ENCODE results near the gene KRTAP22-2.

KRTAP22-2 gene

DNA sequence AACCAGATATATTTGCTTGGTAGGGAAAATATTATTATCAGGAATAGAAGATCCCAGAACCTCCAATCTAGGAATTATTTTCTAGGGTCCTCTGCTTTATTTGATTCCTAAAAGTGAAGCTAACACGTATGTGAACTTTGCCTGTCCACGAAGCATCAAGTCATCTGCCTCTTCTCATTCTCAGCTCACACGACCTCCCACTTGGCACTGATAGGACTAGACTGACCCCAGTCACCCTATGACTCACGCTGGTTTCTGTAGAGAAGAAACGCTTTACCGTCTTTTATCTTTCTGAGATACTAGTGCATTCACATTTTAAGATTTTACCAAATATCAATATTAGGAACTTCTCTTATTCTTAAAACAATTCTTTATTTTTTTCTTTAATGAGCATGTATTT is 27.1 kb downstream of the KRTAP22-2 start:
- DNase-seq (ENCODE audit: low spot score) = no peak

DNA sequence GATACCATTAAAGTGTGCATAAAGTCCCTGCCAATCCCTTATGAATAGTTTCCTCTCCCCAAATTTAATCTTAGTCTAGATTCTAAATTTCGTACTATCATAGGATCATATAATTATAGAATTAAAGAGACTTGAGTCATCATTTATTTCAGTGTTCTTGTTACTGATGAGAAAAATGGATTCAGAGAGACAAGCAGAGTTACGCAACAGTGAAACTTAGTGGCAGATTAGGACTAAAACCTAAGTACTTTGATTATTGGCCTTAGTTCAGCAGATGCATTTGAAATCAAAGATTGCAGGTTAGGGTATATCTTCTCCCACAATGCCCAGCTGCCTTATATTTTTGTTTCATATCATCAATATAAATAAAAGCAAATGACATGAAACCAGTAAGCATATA is 28.2 kb downstream of the KRTAP22-2 start:
- no peak for DNase-seq (ENCODE audit: low spot score)

DNA sequence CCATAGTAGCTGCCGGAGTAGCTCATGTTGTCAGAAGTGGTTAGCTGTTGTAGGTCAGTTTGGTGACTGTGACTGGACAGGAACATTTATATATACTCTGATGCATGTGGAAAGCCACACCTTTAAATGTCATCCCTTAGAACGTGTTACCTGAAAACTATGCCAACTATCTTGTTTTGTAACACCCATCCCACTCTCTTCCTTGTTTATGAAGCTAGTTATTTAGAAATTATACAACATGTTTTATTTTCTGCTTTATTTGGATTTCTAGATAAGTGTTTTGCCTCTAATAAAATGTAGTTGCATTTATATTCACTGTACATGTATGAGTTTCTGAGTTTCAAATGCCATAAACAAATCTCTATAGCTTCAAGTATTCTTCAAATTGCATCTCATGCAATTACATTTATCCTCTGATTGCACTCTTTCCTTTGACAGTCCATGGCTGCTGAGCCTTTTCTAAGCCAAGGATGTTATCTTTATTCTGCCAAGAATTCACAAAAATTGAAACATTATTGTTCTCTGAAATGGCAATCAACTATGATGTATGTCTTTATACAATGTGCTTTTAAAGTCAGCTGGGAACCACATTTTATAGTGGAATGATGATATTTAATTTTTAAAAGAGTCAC is 28.8 kb downstream of the KRTAP22-2 start, which contains the start of gene KRTAP19-7:
Gene KRTAP19-7, minus strand, starts transcription at position 51 of the 632 bp plus-strand sequence. Its CDS starts 25 bp downstream, at position 26.
- no peak for DNase-seq (ENCODE audit: low spot score)

DNA sequence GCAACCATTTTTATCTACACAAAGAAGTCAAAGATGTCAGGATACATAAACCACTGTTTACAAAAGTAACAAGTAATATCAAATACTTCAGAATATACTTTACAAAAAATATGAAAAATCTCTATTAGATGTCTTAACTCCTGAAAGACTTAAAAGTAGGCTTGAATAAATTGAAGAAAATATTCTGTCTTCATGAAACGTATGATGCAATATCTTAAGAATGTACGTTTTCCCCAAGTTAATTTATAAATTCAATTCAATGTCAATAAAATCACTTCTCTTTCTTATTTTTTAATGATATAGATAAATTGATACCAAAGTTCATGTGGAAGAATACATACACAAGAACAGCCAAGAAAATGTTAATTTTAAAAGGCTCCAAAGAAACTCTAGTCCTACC is 35.1 kb downstream of the KRTAP22-2 start:
- no peak for DNase-seq (ENCODE audit: low spot score)

DNA sequence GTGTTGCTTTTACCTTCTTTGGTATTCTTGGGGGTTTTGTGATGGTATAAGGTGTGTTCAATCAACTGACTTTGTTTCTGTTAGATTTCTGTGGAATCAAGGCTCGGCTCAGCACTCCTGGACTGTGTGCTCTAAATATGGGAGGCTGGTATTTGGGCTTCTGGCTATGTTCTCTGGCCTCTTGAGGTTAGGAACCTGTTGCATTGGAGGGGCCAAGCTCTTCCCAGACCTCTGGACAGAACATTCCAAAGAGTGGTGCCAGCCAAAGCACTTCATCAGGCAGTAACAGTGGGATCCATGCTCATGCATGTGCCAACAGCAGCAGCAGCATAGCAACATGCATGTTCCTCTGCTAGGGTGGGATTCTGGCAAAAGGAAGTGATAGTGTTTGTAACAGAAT is 37.4 kb downstream of the KRTAP22-2 start:
- no peak for DNase-seq (ENCODE audit: low spot score)

DNA sequence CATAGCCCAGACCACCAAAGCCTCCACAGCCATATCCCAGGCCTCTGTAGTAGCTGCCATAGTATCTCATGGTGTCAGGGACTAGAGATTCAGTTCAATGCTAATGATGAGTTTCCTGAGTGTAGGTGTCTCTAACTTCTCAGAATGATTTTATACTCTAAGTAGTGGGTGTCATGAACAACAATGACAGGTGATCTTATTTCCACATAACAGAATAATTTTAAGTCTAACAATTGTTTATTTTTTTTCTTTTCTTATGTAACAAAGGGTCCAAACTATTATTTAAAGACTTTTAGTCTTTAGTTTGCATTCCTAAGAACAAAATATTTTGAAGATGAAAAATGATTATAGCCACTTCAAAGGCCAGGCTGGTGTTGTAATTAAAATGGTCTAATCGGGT is 48.4 kb downstream of the KRTAP22-2 start, which contains the start of gene KRTAP19-6:
Gene KRTAP19-6, minus strand, starts transcription at position 101 of the 400 bp plus-strand sequence. Its CDS starts 31 bp downstream, at position 70.
- DNase-seq (ENCODE audit: low spot score) = no peak
